GM13977 (cell line): ENCODE measurements around the gene CCDC137.

Experiments used
- DNase-seq: peaks from one replicate; pipeline ENCODE4 v3.0.0; 2012; ENCODE audit warnings: low spot score
- CTCF ChIP-seq: IDR thresholded peaks from 2 replicates; pipeline ENCODE4 v1.5.1; 2012; ENCODE audit warnings: mild to moderate bottlenecking, control low read depth; ENCODE audit not compliant: insufficient read depth; ENCODE audit errors: extremely low read depth, missing control alignments
- in situ Hi-C: fragments of 300-500 bp; cut with MboI; formaldehyde crosslinking; loops from one replicate; pipeline ENCODE4 v1.12.0; 2022; ENCODE audit warnings: low sequenced_read_pairs, low pct_unique_long_range_greater_than_20kb, mixed read lengths, inconsistent platforms; ENCODE audit not compliant: unreplicated experiment

The CCDC137 gene

GRCh38 chr17:81693509-81694210, 27.1 kb downstream of the CCDC137 start:
- TF ChIP-seq CTCF = peak; percentile 14
- in situ Hi-C loops = no loop called here

GRCh38 chr17:81694810-81695209, 28.3 kb downstream of the CCDC137 start:
- DNase-seq = no peak
- in situ Hi-C loops = no loop called here
- no peak for TF ChIP-seq CTCF

More at GRCh38 chr17:81693509-81694210, 27.1 kb downstream of the CCDC137 start:
- no peak for DNase-seq

GRCh38 chr17:81695211-81695610, 28.7 kb downstream of the CCDC137 start:
- no peak for TF ChIP-seq CTCF
- in situ Hi-C loops = no loop called here
- DNase-seq = no peak

- in situ Hi-C loops = no loop called here
- DNase-seq = no peak
- TF ChIP-seq CTCF = no peak
Observed at GRCh38 chr17:81695801-81696200, 29.3 kb downstream of the CCDC137 start.

GRCh38 chr17:81696218-81696941, 29.8 kb downstream of the CCDC137 start:
- no peak for TF ChIP-seq CTCF
- in situ Hi-C loops = no loop called here
- DNase-seq = no peak

GRCh38 chr17:81697261-81698044, 30.9 kb downstream of the CCDC137 start:
- TF ChIP-seq CTCF = no peak
- in situ Hi-C loops = no loop called here
- DNase-seq = no peak
